ENCODE results near the gene KIF27. TPM values are rescaled to one million over a fixed set of nuclear protein-coding genes. Genes with fewer than 3 reads are reported as not detected.
"Not testable (repeated sequence)": the region's sequence is repeated elsewhere in the genome, so short reads cannot be mapped to it uniquely, and the experiment has no call there.

The KIF27 gene
- total and polyA plus RNA-seq, 4 donors = 0.55 to 5.1 (median 1.6) TPM

GRCh38 chr9:83900615-83901014 lies 20.6 kb downstream of the KIF27 start:
- not testable (repeated sequence) for H3K36me3 ChIP-seq (ENCODE audit: control insufficient read depth in 4 of 4, insufficient read depth in 3 of 4, low read depth in 1 of 4, low read length in 3 of 4); H3K27ac ChIP-seq (ENCODE audit: low read depth in 1 of 2, low read length in 2 of 2); H3K4me1 ChIP-seq (ENCODE audit: control insufficient read depth in 4 of 4, insufficient read depth in 4 of 4, low read length in 3 of 4); H3K4me3 ChIP-seq (ENCODE audit: low read depth in 1 of 3, low read length in 3 of 3); H3K9ac ChIP-seq (ENCODE audit: low read depth in 1 of 2, low read length in 2 of 2); H3K9me3 ChIP-seq (ENCODE audit: control insufficient read depth in 4 of 4, low read length in 3 of 4); H3K27me3 ChIP-seq (ENCODE audit: control insufficient read depth in 4 of 4, insufficient read depth in 4 of 4, low read length in 3 of 4); DNase-seq (ENCODE audit: low spot score)
- 92% methylated on average over 5 of the region's 5 CpGs for WGBS

DNA sequence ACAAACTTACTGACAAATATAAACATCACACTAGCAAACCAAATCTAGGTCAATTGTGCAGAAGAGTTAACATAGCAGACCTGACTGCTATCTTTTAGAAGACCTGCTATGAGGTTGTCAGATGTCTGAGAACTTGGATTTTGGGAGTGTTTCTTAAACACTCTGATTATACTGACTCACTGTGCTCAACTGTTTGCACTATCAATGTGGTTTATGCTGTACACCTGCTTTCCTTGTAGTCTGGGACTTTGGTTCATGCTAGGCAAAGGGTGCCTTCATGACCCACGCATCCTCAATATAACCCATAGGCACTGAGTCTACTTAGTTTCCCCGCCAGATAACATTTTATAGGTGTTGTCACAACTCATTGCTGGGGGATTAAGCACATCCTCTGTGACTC lies 26.9 kb downstream of the KIF27 start:
- DNase-seq (ENCODE audit: low spot score); H3K27ac ChIP-seq (ENCODE audit: low read depth in 1 of 2, low read length in 2 of 2); H3K36me3 ChIP-seq (ENCODE audit: control insufficient read depth in 4 of 4, insufficient read depth in 3 of 4, low read depth in 1 of 4, low read length in 3 of 4); H3K4me1 ChIP-seq (ENCODE audit: control insufficient read depth in 4 of 4, insufficient read depth in 4 of 4, low read length in 3 of 4); H3K27me3 ChIP-seq (ENCODE audit: control insufficient read depth in 4 of 4, insufficient read depth in 4 of 4, low read length in 3 of 4); H3K9me3 ChIP-seq (ENCODE audit: control insufficient read depth in 4 of 4, low read length in 3 of 4); H3K9ac ChIP-seq (ENCODE audit: low read depth in 1 of 2, low read length in 2 of 2); H3K4me3 ChIP-seq (ENCODE audit: low read depth in 1 of 3, low read length in 3 of 3): not testable (repeated sequence)
- WGBS = 97% methylated on average over 2 of the region's 2 CpGs

DNA sequence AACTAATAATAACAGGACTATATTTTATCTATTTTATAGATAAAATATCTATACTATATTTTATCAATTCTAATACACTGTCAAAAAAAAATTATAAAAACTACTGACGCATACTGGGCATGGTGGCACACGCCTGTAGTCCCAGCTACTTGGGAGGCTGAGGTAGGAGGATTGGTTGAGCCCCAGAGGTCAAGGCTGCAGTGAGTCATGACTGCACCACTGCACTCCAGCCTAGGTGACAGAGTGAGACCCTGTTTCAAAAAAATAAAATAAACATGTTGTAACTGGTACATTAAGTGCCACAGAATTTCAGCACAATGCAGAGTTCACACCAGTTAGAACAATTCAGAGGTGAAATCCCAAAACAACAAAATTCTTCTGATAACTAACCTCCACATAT lies 34.7 kb downstream of the KIF27 start:
- H3K4me1 ChIP-seq (ENCODE audit: control insufficient read depth in 4 of 4, insufficient read depth in 4 of 4, low read length in 3 of 4); H3K9ac ChIP-seq (ENCODE audit: low read depth in 1 of 2, low read length in 2 of 2); H3K27ac ChIP-seq (ENCODE audit: low read depth in 1 of 2, low read length in 2 of 2); DNase-seq (ENCODE audit: low spot score); H3K9me3 ChIP-seq (ENCODE audit: control insufficient read depth in 4 of 4, low read length in 3 of 4); H3K27me3 ChIP-seq (ENCODE audit: control insufficient read depth in 4 of 4, insufficient read depth in 4 of 4, low read length in 3 of 4); H3K4me3 ChIP-seq (ENCODE audit: low read depth in 1 of 3, low read length in 3 of 3); H3K36me3 ChIP-seq (ENCODE audit: control insufficient read depth in 4 of 4, insufficient read depth in 3 of 4, low read depth in 1 of 4, low read length in 3 of 4): not testable (repeated sequence)
- WGBS = over 99% methylated on average over 2 of the region's 2 CpGs

DNA sequence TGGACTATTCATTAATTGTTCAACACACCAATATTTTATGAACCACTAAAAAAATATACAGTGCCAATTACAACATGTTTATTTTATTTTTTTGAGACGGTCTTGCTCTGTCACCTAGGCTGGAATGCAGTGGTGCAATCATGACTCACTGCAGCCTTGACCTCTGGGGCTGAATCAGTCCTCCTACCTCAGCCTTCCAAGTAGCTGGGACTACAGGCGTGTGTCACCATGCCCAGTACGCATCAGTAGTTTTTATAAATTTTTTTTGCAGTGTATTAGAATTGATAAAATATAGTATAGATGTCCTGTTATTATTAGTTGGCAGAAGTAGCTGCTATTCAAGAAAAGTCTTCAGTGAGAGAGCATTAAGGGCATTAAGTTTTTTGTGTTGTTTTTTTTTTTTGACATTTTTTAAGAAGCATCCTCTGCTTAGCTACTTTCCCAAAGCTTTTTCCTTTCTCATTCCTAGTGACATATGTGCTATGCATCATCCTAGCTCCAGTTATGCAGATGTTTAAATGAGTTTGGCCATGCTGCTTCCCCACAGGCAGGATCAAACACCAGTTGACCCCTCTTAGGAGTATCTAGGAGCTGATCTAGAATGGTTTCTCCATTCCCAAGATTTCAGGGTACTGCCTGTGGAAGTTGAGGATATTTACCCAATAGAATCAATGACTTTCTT lies 35.5 kb downstream of the KIF27 start:
- H3K9ac ChIP-seq (ENCODE audit: low read depth in 1 of 2, low read length in 2 of 2); DNase-seq (ENCODE audit: low spot score); H3K36me3 ChIP-seq (ENCODE audit: control insufficient read depth in 4 of 4, insufficient read depth in 3 of 4, low read depth in 1 of 4, low read length in 3 of 4); H3K27ac ChIP-seq (ENCODE audit: low read depth in 1 of 2, low read length in 2 of 2); H3K9me3 ChIP-seq (ENCODE audit: control insufficient read depth in 4 of 4, low read length in 3 of 4); H3K4me3 ChIP-seq (ENCODE audit: low read depth in 1 of 3, low read length in 3 of 3); H3K27me3 ChIP-seq (ENCODE audit: control insufficient read depth in 4 of 4, insufficient read depth in 4 of 4, low read length in 3 of 4); H3K4me1 ChIP-seq (ENCODE audit: control insufficient read depth in 4 of 4, insufficient read depth in 4 of 4, low read length in 3 of 4): not testable (repeated sequence)
- TF ChIP-seq RXRA (IDR thresholded peaks at IDR 0.05) = peak in 1 of 2 donors; percentile 14
- TF ChIP-seq JUND (IDR thresholded peaks at IDR 0.05) = peak; percentile 80 to 85
- TF ChIP-seq ATF3 (IDR thresholded peaks at IDR 0.05) = peak; percentile 80
- peak; percentile 33 to 39 for TF ChIP-seq HNF4A (conservative IDR thresholded peaks at IDR 0.05)
- WGBS = 70% methylated on average over 3 of the region's 3 CpGs

- H3K4me1 ChIP-seq (ENCODE audit: control insufficient read depth in 4 of 4, insufficient read depth in 4 of 4, low read length in 3 of 4); H3K9ac ChIP-seq (ENCODE audit: low read depth in 1 of 2, low read length in 2 of 2); DNase-seq (ENCODE audit: low spot score); H3K9me3 ChIP-seq (ENCODE audit: control insufficient read depth in 4 of 4, low read length in 3 of 4); H3K27me3 ChIP-seq (ENCODE audit: control insufficient read depth in 4 of 4, insufficient read depth in 4 of 4, low read length in 3 of 4); H3K4me3 ChIP-seq (ENCODE audit: low read depth in 1 of 3, low read length in 3 of 3); H3K27ac ChIP-seq (ENCODE audit: low read depth in 1 of 2, low read length in 2 of 2); H3K36me3 ChIP-seq (ENCODE audit: control insufficient read depth in 4 of 4, insufficient read depth in 3 of 4, low read depth in 1 of 4, low read length in 3 of 4): not testable (repeated sequence)
- 95% methylated on average over 6 of the region's 6 CpGs for WGBS
These were observed 39.4 kb downstream of the KIF27 start for GRCh38 chr9:83881687-83882408.

DNA sequence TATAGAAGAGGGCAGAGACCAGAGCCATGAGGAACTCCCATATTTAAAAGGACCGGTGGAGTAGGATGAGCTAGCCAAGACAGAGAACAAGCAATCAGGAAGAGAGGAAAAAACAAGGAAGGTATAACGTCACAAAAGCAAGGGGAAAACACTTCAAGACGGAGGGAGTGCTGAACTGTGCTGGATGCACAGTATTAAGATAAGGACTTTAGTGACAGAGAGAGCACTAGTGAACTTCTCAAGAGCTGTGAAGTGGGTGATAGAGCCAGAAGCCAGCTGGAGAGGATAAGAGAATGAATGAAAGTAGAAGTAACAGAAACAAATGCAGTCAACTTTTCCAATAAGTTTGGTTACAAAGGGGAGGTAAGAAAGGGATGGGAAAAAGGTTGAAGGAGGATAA lies 45.7 kb downstream of the KIF27 start:
- H3K9me3 ChIP-seq (ENCODE audit: control insufficient read depth in 4 of 4, low read length in 3 of 4); H3K4me1 ChIP-seq (ENCODE audit: control insufficient read depth in 4 of 4, insufficient read depth in 4 of 4, low read length in 3 of 4); H3K4me3 ChIP-seq (ENCODE audit: low read depth in 1 of 3, low read length in 3 of 3); H3K27ac ChIP-seq (ENCODE audit: low read depth in 1 of 2, low read length in 2 of 2); H3K9ac ChIP-seq (ENCODE audit: low read depth in 1 of 2, low read length in 2 of 2); H3K27me3 ChIP-seq (ENCODE audit: control insufficient read depth in 4 of 4, insufficient read depth in 4 of 4, low read length in 3 of 4); H3K36me3 ChIP-seq (ENCODE audit: control insufficient read depth in 4 of 4, insufficient read depth in 3 of 4, low read depth in 1 of 4, low read length in 3 of 4); DNase-seq (ENCODE audit: low spot score): not testable (repeated sequence)
- WGBS = 91% methylated on average over 3 of the region's 3 CpGs

DNA sequence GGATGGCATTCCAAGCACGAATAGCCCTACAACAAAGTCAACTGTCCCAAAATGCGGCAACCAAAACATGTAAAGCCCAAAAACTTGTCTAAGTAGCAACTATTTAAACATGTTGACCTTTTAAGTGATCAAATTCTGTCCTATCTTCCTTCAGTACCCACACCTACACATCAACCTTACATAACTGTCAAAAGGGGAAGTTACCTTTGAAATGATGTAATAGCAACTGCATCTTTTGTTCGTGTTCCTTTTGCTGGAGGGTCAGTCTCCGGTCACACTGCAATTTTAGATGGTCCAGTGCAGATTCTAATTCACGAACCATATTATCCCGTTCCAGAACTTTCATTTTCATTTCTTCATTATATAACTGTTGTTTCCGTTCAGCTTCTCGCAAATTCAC lies 71.3 kb downstream of the KIF27 start:
- not testable (repeated sequence) for H3K4me1 ChIP-seq (ENCODE audit: control insufficient read depth in 4 of 4, insufficient read depth in 4 of 4, low read length in 3 of 4); H3K9ac ChIP-seq (ENCODE audit: low read depth in 1 of 2, low read length in 2 of 2); H3K27me3 ChIP-seq (ENCODE audit: control insufficient read depth in 4 of 4, insufficient read depth in 4 of 4, low read length in 3 of 4); H3K27ac ChIP-seq (ENCODE audit: low read depth in 1 of 2, low read length in 2 of 2); H3K4me3 ChIP-seq (ENCODE audit: low read depth in 1 of 3, low read length in 3 of 3); H3K9me3 ChIP-seq (ENCODE audit: control insufficient read depth in 4 of 4, low read length in 3 of 4); H3K36me3 ChIP-seq (ENCODE audit: control insufficient read depth in 4 of 4, insufficient read depth in 3 of 4, low read depth in 1 of 4, low read length in 3 of 4); DNase-seq (ENCODE audit: low spot score)
- WGBS = 95% methylated on average over 8 of the region's 8 CpGs

Data from liver (tissue), 9 donors.